GM15510 (cell line): ENCODE data around the gene ZNF207.

Source experiments
- POLR2A ChIP-seq: IDR thresholded peaks from 3 replicates; pipeline ENCODE4 v1.6.1; 2011; ENCODE audit warnings: borderline replicate concordance; ENCODE audit not compliant: insufficient read length; ENCODE audit errors: extremely low read depth

Gene ZNF207

GRCh38 chr17:32327911-32328310, 22.0 kb upstream of the ZNF207 start:
- TF ChIP-seq POLR2A: no peak

DNA sequence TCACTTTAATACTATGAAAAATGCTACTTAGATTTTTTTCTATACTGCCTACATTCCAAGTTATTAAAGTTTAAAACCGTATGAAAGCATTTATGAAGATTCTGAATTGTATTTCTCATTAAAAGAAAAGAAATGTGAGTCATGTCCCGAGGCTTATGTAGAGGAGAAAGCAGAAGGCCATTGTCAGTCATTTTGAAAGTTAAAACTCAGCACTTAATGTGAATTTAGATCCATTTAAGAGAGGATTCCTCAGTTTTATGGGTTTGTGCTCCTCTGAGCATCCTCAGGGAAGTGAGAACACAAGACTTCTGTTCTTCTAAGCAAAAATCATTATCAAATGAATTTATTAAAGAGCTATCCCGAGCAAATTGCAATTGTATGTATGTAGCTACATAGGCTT, 19.8 kb upstream of the ZNF207 start:
- TF ChIP-seq POLR2A: no peak

GRCh38 chr17:32331243-32332040, 18.5 kb upstream of the ZNF207 start:
- TF ChIP-seq POLR2A: no peak

- TF ChIP-seq POLR2A: no peak
Measured at GRCh38 chr17:32333187-32333586, 16.8 kb upstream of the ZNF207 start.

DNA sequence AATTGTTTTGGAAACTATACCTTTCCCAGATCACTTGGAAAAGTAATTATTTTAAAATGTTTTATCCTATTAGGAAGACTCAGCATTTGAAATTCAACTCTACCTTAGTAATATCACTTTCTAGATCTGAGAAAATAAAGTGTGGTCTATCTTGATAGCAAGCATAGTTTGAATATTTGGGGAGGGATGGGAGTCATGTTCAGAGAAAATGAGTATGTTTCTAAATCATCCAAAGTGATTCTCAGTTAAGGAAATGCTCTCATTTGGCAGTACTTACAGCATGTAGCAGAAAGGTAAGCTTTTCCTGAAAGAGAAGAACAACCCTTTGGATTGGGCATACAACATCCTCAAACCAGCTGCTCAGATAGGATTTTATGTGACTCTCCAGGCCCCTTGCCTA, 14.9 kb upstream of the ZNF207 start:
- TF ChIP-seq POLR2A: no peak

DNA sequence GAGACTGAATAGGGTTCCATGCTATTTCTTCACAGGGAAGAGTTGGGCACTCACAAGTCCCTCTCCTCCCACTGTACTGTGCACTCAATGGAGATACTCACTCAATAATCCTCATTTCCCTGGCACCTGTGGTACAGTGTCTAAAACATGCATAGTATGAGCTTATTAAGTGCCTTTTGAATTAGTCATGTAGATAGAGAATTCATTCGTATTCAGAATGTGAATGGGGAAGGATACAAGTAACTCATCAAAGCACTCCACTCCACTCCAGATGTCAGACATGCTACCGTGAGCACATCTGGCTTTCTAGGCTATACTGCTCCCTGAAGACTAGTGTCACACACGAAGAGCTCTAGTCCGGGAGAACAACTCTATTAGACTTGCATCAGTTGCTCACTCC, 14.3 kb upstream of the ZNF207 start:
- TF ChIP-seq POLR2A: no peak

- no peak for TF ChIP-seq POLR2A
Measured at GRCh38 chr17:32341141-32341856, 8.7 kb upstream of the ZNF207 start.

DNA sequence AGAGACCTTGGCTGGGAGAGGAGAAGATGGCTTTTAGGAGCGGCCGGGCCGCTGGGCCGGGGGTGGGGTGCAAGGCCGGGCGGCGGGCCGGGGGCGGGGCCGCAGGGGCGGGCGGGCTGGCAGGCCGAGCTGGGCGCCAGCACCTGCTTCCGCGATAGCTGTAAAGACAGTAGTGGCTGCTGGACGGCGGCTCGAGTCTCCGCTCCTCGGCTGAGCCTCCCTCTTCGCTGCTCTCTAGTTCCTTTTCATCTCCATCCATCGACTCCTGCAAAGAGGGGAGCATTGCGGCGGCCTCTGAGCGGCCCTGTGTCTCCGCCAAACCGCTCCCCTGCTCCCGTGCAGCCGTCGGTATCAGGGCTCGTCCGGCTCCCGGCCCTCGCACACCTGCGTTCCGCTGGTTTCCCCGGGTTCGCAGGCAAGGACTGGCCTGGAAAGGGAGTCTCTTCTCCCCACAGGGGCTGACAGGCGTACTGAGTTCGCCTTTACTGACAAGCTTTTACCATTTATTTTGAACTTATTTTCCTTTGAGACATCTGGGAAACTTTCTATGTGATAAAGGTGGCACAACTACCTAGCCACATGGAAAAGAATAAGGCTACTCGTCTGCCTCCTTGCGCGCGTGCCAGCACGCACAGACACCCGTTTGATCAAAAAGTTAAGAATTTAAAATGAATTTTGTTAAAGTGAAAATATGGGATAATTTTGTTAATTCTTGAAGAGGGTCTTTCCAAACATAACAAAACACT, 7.9 kb upstream of the ZNF207 start, which contains the start of gene C17orf75:
TSS of gene C17orf75 (minus strand) at position 317 of the 746 bp plus-strand sequence. CDS start at position 283, 34 bp downstream.
- TF ChIP-seq POLR2A: peak; percentile 84

DNA sequence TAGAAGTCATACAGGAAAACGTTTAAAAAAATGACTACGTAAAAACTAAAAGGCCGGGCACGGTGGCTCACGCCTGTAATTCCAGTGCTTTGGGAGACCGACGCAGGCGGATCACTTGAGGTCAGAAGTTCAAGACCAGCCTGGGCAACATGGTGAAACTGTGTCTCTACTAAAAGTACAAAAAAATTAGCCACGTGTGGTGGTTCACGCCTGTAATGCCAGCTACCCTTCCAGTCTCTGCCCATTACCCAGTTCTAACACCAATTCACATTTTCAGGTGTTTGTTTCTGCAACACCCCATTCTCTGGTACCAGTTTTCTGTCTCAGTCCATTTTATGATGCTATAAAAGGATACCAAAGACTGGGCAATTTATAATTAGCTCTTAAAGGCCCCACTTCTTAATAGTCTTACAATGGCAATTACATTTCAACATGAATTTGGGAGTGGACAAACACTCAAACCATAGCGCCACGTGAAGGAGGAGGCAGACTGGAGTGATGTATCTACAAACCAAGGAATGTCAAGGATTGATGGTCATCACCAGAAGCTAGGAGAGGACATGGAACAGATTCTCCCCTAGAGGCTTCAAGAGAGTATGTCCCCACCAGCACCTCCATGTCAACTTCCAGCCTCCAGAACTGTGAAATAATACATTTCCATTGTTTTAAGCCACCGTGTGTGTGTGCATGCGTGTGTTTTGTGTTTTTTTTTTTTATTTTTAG, 7.2 kb upstream of the ZNF207 start:
- TF ChIP-seq POLR2A: no peak

DNA sequence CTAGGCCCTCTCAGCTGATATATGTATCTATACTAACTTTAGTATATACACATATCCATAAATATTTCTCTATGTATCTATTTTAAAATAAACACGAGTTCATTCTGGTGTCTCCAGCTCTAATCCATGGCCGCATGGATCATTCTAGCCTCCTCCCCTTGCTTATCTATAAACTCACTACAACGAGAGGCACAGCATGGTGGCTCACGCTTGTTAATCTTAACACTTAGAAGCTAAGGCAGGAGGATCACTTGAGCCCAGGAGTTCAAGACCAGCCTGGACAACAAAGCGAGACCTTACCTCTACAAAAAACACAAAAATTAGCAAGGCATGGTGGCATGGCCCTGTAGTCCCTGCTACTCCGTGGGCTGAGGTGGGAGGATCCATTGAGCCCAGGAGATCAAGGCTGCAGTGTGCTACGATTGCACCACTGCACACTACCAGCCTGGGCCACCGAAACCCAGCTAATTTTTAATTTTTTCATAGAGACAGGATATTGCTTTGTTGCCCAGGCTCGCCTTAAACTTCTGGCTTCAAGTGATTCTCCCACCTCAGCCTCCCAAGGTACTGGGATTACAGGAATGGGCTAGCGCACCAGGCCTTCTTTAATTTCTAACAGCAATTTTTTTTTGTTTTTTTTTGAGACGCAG, 3.9 kb upstream of the ZNF207 start:
- no peak for TF ChIP-seq POLR2A

- no peak for TF ChIP-seq POLR2A
Measured at GRCh38 chr17:32348483-32348800, 1.5 kb upstream of the ZNF207 start.

GRCh38 chr17:32349503-32349853, 479 bp upstream of the ZNF207 start:
- no peak for TF ChIP-seq POLR2A

DNA sequence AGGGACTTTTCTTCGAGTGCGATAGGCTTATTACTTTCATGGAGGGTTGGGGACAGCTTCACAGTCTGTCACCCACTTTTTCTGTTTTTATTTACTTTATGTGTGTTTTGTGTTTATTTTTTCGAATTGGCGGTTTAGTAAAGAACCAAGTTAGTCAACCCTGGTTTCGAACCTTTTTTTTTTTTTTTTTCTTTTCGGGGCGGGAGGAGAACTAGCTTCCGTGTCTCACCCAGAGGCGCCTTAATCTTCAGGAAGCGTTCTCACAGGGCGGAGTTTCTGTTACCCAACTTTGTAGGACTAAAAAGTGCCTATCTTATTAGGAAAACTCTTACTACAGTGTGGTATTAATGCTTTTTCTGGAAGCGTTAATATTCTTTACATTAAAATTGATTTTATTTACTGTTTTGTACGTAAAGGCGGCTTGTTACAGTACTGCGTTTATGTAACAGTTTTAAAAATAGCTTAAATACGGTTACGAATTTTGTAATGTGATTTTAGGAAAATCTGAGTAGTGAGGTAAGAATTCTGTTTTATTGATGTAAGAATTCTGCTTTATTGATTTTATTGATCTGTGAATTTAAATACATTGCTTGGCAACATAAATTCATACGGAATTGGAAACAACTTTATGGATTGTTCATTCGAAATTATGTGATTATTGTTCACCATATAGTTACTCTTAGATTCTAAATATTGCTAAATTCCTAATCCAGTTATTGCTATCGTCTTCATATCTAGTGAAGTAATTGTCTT, 885 bp downstream of the ZNF207 start:
- no peak for TF ChIP-seq POLR2A

DNA sequence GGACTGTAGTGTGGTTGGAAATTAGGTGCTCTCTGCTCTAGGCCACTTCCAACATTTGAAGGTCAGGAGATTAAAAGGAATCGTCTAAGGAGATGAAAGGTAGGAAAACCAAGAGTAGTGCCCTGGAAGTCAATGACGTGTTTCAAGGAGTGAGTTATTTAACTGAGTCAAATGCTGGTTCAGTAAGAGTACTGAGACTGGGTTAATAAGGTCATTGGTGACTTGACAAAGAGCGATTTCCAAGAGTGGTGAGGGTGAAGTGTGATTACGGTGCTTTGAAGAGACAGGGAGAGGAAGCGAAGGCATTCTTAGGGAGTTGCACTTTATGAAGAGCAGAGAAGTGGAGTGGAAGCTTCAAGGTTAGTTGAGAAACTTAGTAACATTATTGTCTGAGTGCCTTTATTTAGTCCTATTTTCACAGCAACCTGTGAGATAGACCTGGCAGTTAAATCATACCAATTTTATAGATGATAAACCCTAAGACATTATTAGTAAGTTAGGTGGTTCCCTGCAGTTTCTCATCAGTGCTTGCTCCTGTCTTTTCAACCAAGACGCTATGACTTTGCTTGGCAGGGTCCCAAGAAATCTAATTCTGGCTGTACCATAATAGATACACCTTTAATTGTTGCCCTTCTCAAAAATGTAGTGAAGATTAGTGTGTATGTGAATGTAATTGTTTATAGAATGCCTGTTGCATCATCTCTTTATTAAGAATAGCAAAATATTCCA, 5.9 kb downstream of the ZNF207 start:
- TF ChIP-seq POLR2A: no peak

DNA sequence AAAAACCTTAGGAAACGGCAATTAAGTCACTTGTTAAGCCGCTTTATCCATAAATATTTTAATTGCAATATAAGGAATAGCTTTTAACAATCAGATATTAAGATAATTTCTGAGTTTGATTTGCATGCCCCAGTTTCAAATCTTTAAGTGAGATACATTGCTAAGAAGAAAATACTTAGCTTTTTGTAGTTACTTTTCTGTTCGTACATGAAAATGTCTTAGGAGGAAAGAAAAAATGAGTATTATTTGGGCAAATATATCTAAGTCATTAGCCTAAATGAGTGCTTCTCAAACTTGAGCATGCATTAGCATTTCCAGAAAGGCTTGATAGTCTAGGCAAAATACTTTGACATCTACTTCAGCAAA, 6.4 kb downstream of the ZNF207 start:
- no peak for TF ChIP-seq POLR2A
